Vagina (tissue), 2 donors: ENCODE results near the gene XPO5. TPM values are rescaled to one million over a fixed set of nuclear protein-coding genes. Genes with fewer than 3 reads are reported as not detected.

Source experiments
- DNase-seq, 2 donors: peaks; one replicate each; pipeline ENCODE4 v3.0.0-alpha.2; 2017; ENCODE audit errors: extremely low spot score in 2 of 2
- H3K27ac ChIP-seq: fragments of 200-600 bp; sonication (generic); one replicate; pipeline ENCODE4 v1.5.1; 2019
- H3K27me3 ChIP-seq: fragments of 200-600 bp; sonication (generic); one replicate; pipeline ENCODE4 v1.5.1; 2019
- H3K36me3 ChIP-seq, 2 donors: fragments of 200-600 bp; sonication (generic); one replicate each; pipeline ENCODE4 v1.5.1; 2017 to 2019
- H3K4me1 ChIP-seq: fragments of 200-600 bp; sonication (generic); one replicate; pipeline ENCODE4 v1.5.1; 2019
- H3K4me3 ChIP-seq, 2 donors: fragments of 200-600 bp; sonication (generic); 1 replicate in 1 of 2; 2 replicates in 1 of 2; pipeline ENCODE4 v1.5.1; 2016 to 2019
- H3K9me3 ChIP-seq: fragments of 200-600 bp; sonication (generic); one replicate; pipeline ENCODE4 v1.5.1; 2019
- CTCF ChIP-seq, 3 experiments: fragments of 450-650 bp in 2 of 3; fragments of 200-600 bp in 1 of 3; sonication (generic) in 1 of 3; IDR thresholded peaks; one replicate each; pipeline ENCODE4 v1.5.1; 2017 to 2019; ENCODE audit warnings: antibody characterized with exemption in 3 of 3, mild to moderate bottlenecking in 2 of 3, moderate library complexity in 2 of 3
- POLR2A ChIP-seq, 2 donors: fragments of 450-650 bp; IDR thresholded peaks; one replicate each; pipeline ENCODE4 v1.6.1; 2017; ENCODE audit warnings: antibody characterized with exemption in 2 of 2, mild to moderate bottlenecking in 2 of 2, moderate library complexity in 2 of 2
- POLR2AphosphoS5 ChIP-seq, 2 donors: sonication (generic); formaldehyde crosslinking; IDR thresholded peaks; one replicate each; pipeline ENCODE4 v1.9.0; 2017; ENCODE audit warnings: antibody characterized with exemption in 2 of 2, mild to moderate bottlenecking in 2 of 2, low read depth in 1 of 2; ENCODE audit not compliant: insufficient read depth in 1 of 2
- intact Hi-C: fragments of 100-400 bp; cut with DNase I; formaldehyde crosslinking; loops from one replicate; pipeline ENCODE4 v1.15.1; 2023
- total RNA-seq: library from RNA; depleted of rRNA; stranded (reverse); fragments of >200 nt; gene quantifications from one replicate; pipeline ENCODE4 v1.2.3, GENCODE V29; 2016

Gene XPO5
- total RNA-seq, 1 donor from 2014 or later = 24.3 TPM

DNA sequence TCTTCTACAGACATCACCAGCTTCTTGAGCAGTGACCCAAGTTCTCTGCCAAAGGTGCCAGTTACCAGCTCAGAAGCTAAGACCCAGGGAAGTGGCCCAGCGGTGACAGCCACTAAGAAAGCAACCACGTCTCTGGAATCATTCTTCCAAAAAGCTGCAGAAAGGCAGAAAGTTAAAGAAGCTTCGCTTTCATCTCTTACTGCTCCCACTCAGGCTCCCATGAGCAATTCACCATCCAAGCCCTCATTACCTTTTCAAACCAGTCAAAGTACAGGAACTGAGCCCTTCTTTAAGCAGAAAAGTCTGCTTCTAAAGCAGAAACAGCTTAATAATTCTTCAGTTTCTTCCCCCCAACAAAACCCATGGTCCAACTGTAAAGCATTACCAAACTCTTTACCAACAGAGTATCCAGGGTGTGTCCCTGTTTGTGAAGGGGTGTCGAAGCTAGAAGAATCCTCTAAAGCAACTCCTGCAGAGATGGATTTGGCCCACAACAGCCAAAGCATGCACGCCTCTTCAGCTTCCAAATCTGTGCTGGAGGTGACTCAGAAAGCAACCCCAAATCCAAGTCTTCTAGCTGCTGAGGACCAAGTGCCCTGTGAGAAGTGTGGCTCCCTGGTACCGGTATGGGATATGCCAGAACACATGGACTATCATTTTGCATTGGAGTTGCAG, 38.0 kb upstream of the XPO5 start:
- no peak for DNase-seq
- no peaks in the 10 kb centered on the region for H3K27me3 ChIP-seq
- no peaks in the 10 kb centered on the region for H3K4me1 ChIP-seq
- intact Hi-C loops = no loop called here
- H3K27ac ChIP-seq = no peak overlapping the region
- H3K4me3 ChIP-seq = no peak overlapping the region
- no peaks in the 10 kb centered on the region for H3K9me3 ChIP-seq
- TF ChIP-seq POLR2A (IDR thresholded peaks at IDR 0.05) (no peak), CTCF (IDR thresholded peaks at IDR 0.05) (no peak), POLR2AphosphoS5 (IDR thresholded peaks at IDR 0.05; ENCODE audit: insufficient read depth in 1 of 2, low read depth in 1 of 2) (no peak)
- H3K36me3 ChIP-seq = peaks cover 0 to 27% of the 10 kb centered on the region in 2 donors

DNA sequence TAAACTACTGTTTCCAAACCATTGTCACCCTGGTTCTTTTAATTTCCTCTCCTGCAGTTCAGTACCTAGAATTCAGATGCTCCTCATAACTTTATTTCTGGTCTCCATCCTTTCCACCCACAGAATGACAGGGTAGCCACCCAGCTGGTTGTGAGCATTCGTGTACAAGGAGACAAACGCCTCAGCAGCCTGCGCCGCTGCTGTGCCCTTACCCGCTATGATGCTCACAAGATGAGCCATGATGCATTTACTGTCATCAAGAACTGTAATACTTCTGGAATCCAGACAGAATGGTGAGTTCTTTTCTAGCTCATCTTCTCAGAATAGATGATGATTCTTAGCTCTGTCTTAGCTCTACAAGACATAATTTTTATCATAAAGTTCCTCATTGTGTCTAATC, 34.6 kb upstream of the XPO5 start:
- no peak overlapping the region for H3K27ac ChIP-seq
- TF ChIP-seq POLR2A (IDR thresholded peaks at IDR 0.05) (no peak), CTCF (IDR thresholded peaks at IDR 0.05) (no peak), POLR2AphosphoS5 (IDR thresholded peaks at IDR 0.05; ENCODE audit: insufficient read depth in 1 of 2, low read depth in 1 of 2) (no peak)
- no peaks in the 10 kb centered on the region for H3K4me1 ChIP-seq
- no peak overlapping the region for H3K4me3 ChIP-seq
- no peaks in the 10 kb centered on the region for H3K9me3 ChIP-seq
- H3K27me3 ChIP-seq = no peaks in the 10 kb centered on the region
- no peak for DNase-seq
- peaks cover 0 to 38% of the 10 kb centered on the region in 2 donors for H3K36me3 ChIP-seq
- intact Hi-C loops = no loop called here

GRCh38 chr6:43609402-43609801, 33.6 kb upstream of the XPO5 start:
- no peak overlapping the region for H3K4me3 ChIP-seq
- no peaks in the 10 kb centered on the region for H3K4me1 ChIP-seq
- no peak for DNase-seq
- no peaks in the 10 kb centered on the region for H3K27me3 ChIP-seq
- H3K27ac ChIP-seq = no peak overlapping the region
- H3K36me3 ChIP-seq = peaks cover 0 to 48% of the 10 kb centered on the region in 2 donors
- no peak for TF ChIP-seq CTCF (IDR thresholded peaks at IDR 0.05)
- no peak for TF ChIP-seq POLR2AphosphoS5 (IDR thresholded peaks at IDR 0.05; ENCODE audit: insufficient read depth in 1 of 2, low read depth in 1 of 2)
- no peak for TF ChIP-seq POLR2A (IDR thresholded peaks at IDR 0.05)
- intact Hi-C loops = no loop called here
- no peaks in the 10 kb centered on the region for H3K9me3 ChIP-seq

- no peak overlapping the region for H3K4me3 ChIP-seq
- no peaks in the 10 kb centered on the region for H3K4me1 ChIP-seq
- no peaks in the 10 kb centered on the region for H3K27me3 ChIP-seq
- intact Hi-C loops = no loop called here
- no peaks in the 10 kb centered on the region for H3K9me3 ChIP-seq
- no peak for TF ChIP-seq POLR2A (IDR thresholded peaks at IDR 0.05)
- TF ChIP-seq CTCF (IDR thresholded peaks at IDR 0.05) = no peak
- no peak for TF ChIP-seq POLR2AphosphoS5 (IDR thresholded peaks at IDR 0.05; ENCODE audit: insufficient read depth in 1 of 2, low read depth in 1 of 2)
- H3K27ac ChIP-seq = no peak overlapping the region
- peaks cover 0 to 48% of the 10 kb centered on the region in 2 donors for H3K36me3 ChIP-seq
- DNase-seq = no peak
Observed at GRCh38 chr6:43608807-43609206, 33.0 kb upstream of the XPO5 start.

GRCh38 chr6:43608310-43608763, 32.5 kb upstream of the XPO5 start:
- Histone ChIP-seq H3K27me3 (no peaks in the 10 kb centered on the region), H3K4me3 (no peak overlapping the region), H3K9me3 (no peaks in the 10 kb centered on the region), H3K27ac (no peak overlapping the region), H3K4me1 (no peaks in the 10 kb centered on the region), H3K36me3 (peaks cover 0 to 44% of the 10 kb centered on the region in 2 donors)
- intact Hi-C loops = no loop called here
- TF ChIP-seq POLR2A (IDR thresholded peaks at IDR 0.05) = no peak
- TF ChIP-seq CTCF (IDR thresholded peaks at IDR 0.05) = peak; percentile 43 to 69 (median 63)
- DNase-seq = no peak
